Right hindlimb (tissue), 1 donor: Measurements from ENCODE around the gene RABL3.
"Not testable (repeated sequence)": the region's sequence is repeated elsewhere in the genome, so short reads cannot be mapped to it uniquely, and the experiment has no call there.

ENCODE experiments used
- DNase-seq: peaks from one replicate; pipeline ENCODE4 v3.0.0-alpha.2; 2018

RABL3 gene

GRCh38 chr3:120682095-120682681, 60.1 kb downstream of the RABL3 start, which contains the start of gene HGD:
Gene HGD (minus strand): TSS chr3:120682239. CDS start chr3:120682111, 128 bp downstream.
- no peak for DNase-seq

GRCh38 chr3:120681506-120682038, 60.7 kb downstream of the RABL3 start:
- no peak for DNase-seq

- no peak for DNase-seq
Observed at GRCh38 chr3:120681018-120681417, 61.3 kb downstream of the RABL3 start.

DNA sequence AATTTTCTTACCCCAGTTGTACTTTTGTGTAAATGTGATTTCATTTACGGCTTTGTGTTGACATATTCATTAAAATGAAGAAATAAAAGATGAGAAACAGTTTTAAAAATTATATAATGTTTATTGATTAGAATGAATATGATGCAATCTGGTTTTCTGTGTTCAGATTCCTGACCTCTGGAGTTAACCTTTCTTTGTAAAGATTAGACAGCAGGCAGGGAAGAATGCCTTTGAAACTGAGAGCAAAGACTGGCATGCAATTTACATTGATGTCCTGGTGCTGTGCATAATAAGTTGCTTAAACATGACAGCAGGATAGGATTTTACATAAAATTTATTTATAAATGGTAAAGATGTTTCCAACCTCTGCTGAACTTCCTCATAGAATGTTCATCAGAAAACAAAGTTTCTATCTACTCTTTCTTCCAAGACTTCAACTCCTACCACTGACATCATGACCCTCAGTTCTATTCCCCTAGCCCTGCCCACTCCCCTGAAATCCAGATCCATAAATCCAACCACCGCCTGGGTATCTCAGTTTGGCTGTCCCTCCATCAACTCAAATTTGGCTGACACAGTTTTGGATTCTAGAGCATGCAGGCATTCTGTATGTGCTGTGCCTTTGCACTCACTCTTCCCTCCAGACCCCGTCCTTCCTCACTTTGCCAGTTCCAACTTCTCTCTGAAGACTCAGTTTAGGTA, 62.0 kb downstream of the RABL3 start:
- no peak for DNase-seq

- no peak for DNase-seq
Observed at GRCh38 chr3:120678984-120679383, 63.3 kb downstream of the RABL3 start.

DNA sequence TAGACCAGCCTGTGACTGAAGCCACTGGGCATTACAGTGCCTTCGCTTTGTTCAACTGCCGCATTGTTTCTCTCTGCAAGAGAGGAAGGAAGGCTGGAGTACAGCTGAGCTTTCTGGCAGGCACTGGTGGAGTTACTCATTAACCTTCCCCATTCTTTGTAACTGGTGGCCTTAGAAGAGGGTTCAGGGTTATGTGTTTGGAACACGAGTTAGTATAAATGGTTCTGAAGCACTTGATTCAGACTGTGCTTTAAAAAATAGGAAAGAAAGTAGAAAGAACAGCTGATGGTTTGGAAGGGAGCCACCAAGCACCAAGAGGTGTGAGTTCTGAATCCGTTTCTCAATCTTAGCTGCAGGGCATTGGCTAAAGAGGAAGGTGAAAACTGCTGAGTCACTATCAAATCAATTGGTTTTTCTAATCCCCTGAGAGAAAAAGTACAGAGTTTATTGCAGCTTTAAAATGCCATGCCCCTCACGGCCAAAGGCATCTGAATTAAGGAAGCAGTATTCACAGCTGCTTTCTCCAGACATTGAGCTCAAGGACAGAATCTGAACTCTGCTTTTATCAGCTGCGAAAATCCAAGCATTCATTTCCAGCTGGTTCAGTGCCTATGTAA, 63.9 kb downstream of the RABL3 start:
- no peak for DNase-seq

GRCh38 chr3:120677193-120677592, 65.1 kb downstream of the RABL3 start:
- DNase-seq: not testable (repeated sequence)

DNA sequence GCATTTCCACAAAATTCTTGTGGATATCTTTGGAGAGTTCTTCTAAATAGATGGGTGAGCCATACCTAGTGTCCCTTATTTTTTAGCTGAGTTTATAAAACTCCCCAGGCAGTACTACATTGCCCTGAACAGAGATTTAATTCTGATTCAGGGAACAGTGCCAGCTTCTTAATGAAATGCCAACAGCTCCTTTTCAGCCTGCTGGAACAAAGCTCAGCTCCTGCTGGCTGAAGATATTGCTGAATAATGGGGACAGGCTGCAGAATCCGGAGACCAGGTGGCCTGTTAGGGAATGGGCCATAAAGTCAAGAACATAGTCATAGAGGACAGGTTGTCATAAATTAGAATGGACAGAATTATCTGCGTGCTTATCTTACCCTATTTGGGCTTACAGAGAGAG, 69.2 kb downstream of the RABL3 start:
- no peak for DNase-seq

DNA sequence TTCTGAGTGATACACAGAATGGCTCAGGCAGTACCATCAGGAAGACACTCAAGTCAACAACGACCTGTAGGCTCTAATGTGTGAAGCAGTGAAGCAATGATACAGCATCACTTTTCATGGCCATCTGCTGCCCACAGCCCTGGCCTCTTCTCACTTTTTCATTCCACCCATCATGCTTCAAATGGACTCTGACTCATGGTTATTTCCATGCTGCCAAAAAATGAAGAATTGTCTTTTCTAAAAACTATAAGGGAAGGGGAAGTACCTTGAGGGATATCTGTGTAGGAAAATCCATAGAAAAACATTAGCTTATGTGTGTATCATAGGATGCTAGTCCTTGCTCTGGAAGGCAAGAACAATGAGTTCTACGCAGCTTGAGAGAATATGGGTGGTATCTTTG, 71.7 kb downstream of the RABL3 start:
- DNase-seq: no peak

DNA sequence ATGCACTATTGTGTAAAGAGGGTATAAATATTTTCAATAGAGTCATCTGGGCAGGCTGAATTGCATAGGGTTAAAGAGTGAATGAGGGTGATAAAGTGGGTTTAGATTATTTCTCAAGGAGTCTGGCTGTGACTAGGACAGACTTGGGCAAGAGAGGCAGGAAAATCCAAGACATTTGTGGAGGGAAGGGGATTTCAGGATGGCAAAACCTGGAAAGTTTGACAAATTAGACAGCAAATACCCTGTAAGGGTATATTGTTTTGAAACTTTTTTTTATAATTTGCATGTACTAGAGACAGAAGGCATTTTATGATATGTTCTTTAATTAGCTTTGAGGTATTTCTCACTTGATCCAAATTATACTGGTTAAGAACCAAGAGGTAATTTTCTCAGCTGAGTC, 77.4 kb downstream of the RABL3 start:
- DNase-seq: no peak

DNA sequence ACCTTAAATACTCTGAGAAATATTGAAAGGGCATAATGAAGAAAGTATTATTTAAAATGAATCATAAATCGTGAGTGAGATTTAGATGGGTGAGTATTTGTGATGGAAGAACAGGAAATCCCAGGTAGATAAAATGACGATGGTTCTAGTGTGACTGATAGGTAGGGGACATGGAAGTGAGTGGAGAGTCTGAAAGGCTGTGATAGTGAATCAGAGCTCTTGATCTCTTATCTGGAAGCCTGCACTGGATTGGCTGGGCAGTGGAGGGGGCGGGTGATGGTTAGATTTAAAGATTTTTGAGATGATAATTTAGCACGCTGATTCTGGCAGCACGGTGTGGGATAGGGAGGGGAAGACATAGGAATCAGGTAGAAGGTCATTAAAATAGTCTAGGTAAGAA, 80.4 kb downstream of the RABL3 start:
- no peak for DNase-seq

DNA sequence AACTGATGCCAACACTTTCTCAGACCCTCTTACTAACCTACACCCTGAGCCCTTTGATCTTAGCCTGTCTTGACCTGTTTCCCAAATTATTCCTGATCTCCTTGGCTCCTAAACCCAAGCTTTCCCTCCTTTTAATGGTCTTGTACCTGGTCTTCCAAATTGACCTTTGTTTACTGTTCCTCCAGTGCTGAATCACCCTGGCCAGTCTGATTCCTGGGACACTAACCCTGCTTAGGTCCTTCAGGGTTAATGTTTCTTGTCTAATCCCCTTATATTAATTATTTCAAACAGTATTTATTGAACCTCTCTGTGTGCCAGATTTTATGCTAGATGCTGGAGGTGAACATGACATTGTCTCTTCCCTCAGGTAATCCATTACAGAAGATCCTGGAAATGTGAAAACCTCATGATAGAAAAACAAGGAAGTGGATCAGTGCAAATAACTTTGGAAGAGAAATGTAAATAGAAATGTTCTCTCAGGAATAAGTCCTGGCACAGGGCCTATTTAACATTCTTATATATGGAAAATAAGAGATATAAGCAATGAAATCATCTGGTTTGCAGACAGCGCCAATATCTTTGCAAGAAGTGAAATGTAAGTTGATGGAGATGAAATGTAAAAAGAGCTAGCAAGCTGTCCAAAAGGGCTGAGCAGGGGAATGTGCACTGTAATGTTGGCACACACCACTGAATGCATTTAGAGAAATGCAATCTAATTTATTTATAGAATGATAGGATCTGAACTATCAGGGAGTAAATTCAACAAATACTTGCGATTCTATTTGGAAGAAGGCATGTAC, 81.0 kb downstream of the RABL3 start:
- no peak for DNase-seq

DNA sequence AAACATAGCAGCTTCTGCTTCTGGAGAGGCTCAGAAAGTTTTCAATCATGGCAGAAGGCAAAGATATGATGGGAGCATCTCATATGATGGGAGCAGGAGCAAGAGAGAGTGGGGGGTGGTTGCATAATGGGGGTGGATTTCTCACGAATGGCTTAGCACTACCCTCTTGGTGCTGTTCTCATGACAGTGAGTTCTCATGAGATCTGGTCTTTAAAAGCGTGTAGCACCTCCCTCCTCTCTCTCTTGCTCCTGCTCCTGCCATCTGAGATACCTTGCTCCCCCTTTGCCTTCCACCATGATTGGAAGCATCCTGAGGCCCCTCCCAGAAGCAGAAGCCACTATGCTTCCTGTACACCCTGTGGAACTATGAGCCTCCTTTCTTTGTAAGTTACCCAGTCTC, 82.5 kb downstream of the RABL3 start:
- DNase-seq: no peak

DNA sequence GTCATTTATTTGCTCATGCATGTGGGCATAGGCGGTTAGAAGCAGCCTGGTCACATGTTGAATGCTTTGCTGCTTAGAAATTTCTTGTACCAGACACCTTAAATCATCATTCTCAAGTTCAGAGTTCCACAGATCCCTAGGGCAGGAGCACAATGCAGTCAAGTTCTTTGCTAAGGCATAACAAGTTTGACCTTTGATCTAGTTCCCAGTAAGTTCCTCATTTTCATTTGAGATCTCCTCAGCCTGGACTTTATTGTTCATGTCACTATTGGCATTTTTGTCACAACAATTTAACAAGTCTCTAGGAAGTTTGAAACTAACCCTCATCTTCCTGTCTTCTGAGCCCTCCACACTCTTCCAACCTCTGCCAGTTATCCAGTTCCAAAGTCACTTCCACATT, 83.0 kb downstream of the RABL3 start:
- DNase-seq: no peak

- DNase-seq: no peak
Observed at GRCh38 chr3:120652896-120653545, 89.3 kb downstream of the RABL3 start.

DNA sequence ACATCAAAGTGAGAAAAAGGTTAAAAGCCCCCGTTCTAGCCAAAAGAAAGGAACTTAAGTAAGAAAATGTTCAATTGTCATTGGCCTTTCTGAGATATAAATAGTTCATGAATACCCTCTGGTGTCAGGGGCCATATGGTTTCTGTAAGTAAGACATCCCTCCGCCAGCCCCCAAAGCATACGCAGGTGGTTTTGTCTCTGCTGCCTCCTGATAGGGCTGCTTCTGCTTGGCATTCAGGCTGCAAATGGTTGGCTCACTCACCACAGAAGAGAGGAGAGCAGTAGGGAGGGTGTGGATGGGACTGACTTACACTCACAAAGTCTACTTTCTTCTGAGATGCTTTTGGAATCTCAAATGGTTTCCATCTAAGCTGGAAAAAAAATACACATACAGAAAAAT, 90.0 kb downstream of the RABL3 start:
- DNase-seq: no peak

GRCh38 chr3:120650311-120650710, 92.0 kb downstream of the RABL3 start:
- no peak for DNase-seq

- no peak for DNase-seq
Observed at GRCh38 chr3:120649830-120650233, 92.5 kb downstream of the RABL3 start.

GRCh38 chr3:120648290-120648689, 94.0 kb downstream of the RABL3 start:
- no peak for DNase-seq

DNA sequence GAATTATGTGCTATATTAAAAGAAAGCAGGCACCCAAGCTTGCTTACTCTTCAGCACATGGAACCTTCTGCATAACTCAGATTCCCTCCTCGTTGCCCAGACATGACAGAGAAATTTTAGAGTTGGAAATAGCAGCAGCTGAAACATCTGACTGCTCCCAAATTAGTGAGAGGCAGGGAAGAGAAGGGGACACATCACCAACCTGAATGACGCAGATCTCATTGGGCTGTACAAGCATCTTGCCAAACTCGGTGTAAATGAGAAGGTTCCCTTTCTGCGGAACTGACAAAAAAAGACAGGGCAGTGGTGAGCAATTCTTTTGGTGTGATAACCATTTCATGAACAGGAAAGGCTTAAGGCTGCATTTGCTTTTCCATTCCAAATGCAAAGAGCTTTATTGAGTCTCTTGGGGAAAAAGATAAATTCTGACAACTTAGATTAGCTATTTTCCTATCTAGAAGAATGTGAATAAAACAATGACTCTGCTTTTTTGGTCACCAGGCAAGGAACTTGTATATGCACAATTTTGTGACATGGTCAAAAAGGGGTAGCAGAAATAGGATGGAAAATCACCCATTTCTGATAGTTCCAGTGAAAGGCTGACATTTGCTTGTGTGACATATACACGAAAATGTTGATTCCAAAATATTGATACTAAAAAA, 95.4 kb downstream of the RABL3 start:
- DNase-seq: no peak

DNA sequence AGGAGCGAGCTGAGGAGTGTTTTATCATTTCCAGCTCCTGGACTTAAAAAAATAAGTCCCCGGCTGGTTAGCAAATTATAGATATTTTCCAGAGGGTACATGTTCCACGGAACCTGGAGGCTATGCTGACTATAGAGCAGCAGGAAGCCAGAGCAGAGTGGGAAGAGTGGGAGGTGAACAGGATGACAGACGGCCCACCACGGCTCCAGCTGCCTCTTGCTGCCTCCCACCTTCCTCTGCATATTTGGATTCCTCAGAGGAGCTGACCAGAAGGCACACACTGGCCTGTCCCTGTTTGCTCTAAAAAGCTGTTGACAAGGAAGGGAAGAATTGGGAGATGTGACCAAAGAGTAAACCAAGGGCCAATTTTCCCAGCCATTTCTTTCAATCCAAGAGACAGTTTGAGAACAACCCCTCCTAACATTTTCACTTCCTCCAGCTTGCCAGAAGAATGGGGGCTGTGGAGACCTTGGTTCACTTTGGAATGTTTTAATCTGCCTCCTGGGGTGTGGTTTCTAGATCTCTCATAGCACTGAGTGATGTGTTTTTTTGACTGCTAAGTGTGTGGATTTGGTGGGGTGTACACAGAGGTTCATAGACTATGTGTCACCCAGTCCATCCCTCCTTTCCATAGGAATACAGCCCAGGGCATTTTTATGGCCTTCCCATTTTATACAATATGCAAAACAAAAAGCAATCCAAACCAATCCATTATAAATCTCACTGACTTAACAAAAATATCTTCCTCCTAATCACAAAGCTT, 97.1 kb downstream of the RABL3 start:
- no peak for DNase-seq
